ENCODE measurements around the gene TMEM168.
"Not testable (repeated sequence)": the region's sequence is repeated elsewhere in the genome, so short reads cannot be mapped to it uniquely, and the experiment has no call there.

The TMEM168 gene

DNA sequence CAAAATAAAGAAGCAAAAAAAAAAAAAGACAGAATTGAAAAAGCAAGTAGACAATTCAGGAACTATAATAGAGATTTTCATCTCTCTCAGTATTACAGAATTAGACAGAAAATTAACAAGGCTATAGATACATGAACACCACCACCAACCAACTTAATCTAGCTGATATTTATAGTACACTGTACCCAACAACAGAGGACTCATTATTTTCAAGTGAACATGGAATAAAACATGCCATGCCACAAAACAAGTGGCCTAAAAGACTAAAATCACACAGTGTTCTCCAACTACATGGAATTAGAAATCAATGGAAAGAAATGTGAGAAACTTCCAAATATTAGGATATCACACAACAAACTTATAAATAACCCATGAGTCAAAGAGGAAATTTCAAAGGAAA is 9.1 kb downstream of the TMEM168 start:
- DNase-seq (ENCODE audit: low read depth in 2 of 2) = no peak

DNA sequence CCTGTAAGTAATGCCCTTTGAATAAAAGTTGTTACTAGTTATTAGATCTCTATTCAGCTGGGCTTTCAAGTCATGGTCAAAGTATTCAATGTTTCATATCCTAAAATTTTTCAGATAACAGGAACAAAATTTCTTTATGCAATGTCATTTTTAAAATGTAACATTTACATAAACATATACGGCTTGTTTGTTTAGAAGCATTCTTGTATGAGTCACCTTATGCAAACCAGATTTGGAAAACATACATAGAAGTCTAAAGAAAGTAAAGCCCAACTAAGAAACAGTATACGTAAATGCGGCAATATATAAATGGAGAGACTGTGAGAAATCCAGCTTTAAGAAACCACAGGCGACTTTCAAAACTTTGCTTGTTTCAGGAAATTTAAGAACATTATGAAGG is 10.5 kb downstream of the TMEM168 start:
- DNase-seq (ENCODE audit: low read depth in 2 of 2) = no peak

DNA sequence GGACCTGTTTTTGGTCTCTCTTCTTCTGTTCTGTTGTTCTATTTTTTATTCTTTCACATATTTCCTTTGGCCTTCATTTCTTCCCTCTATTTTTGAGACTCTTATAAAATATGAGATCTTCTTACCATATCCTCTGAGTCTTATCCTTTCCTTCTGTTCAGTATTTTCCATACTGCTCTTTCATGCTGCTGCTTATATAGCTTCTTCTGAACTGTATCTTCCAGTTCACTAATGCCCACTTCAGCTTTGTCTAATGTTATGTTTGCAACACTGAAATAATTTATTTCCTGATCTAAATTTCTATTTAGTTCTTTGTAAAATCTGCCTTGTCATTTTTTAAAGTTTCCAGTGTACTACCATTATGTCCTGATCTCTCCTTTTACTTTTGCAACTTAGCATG is 12.8 kb downstream of the TMEM168 start:
- no peak for DNase-seq (ENCODE audit: low read depth in 2 of 2)

DNA sequence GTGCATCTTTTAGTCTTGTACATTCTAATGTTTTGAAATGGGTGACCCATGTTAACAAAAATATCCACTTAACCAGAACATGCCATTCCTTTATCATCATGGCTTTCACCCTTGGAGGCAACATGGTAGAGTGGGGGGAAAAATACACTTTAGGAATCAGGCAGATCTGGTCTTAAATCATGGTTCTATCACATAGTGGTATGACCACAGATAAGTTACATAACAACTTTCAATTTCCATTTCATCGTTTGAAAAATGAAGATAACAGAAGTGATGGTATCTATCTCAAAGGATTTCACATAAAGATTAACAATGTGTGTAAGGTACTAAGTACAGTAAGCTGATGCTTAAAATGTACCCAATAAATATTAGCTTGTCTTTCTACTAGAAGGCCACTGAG is 19.0 kb downstream of the TMEM168 start:
- no peak for DNase-seq (ENCODE audit: low read depth in 2 of 2)

DNA sequence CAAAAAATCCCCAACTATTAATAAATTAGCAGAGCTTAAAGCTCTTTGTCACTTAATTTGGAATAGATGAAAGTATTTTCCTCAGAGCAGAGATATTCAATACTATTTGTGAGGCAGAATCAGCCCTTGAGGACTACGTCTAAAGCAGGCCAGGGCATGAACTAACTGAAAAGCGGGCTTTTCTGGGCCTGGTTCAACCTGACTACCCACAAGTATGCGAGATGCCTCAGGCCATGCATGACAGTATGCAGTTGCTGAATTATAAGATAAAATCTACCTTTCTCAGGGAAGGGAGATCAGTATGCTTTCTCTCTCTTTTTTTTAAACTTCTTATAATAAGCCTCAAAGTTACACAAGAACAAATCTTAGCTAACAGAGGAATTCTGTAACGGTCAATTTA is 20.1 kb downstream of the TMEM168 start:
- no peak for DNase-seq (ENCODE audit: low read depth in 2 of 2)

DNA sequence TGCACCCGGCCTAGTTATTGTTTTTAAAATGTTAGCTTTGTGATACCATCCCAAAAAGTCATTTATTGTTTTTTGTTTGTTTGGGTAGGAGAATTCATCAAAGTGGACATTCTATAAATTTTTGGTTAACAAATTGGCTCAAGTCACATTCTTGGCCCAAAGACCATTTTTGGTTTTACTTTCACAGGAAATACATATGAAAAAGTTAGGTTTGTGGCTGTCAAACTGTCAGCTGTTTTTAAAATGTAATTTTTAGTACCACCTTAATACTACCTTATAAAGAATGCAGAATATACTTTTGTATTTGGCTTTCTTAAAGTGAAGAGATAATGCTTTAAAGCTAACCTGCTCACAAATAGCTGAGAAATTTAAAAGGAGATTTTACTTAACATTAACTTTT is 25.1 kb downstream of the TMEM168 start:
- DNase-seq (ENCODE audit: low read depth in 2 of 2) = no peak

DNA sequence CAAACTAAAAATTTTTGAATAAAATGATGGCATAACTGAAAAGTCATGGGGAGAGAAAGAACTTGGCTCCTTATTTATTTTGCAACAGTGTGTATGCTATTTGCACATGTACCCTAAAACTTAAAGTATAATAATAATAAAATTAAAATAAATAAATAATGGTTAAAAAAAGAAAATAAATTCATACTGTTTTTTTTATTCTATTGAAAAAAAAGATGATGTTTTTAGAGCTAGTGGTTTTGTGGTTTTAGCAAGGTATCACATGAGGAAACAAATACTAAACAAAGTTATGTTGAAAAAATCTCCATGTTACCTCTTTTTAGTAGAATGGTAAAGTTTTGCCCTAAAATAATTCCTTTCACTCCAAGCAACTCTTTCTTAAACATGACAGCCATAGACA is 26.2 kb downstream of the TMEM168 start:
- DNase-seq (ENCODE audit: low read depth in 2 of 2) = no peak

DNA sequence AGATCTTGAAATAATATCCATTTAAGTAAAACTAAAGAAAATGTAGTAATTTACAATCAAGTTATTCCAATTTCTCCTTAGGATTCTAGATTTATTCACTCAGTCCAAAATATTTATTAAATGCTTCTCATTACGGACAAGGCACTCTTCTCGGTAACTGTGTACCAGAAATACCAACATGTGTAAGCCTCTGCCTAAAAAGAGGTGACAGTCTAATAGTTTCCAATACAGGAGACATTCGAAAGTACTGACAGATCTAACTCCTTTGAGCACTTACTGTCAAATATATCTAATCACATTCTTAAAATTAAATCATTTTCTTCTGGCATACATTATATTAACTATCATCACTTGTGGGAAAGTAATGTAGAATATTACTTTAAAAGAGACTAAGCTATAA is 26.9 kb downstream of the TMEM168 start:
- DNase-seq (ENCODE audit: low read depth in 2 of 2) = no peak

DNA sequence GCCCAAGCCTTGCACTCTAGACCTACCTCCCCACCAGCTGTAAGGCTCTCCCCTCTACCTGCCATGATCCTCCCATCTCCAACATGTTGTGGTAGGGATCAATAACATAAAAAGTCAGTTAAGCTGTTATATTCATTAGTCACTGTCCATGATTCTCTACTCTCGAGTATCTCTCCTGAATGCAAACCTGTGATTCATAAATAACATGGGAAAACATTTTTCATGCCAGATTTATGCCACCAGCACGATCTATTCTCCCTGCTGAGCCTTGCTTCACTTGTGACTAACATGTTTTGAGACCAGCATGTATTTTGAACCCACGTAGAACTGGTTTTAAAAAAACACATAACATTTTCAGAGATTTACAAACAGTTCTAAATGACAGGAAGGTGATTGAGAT is 30.3 kb downstream of the TMEM168 start:
- no peak for DNase-seq (ENCODE audit: low read depth in 2 of 2)

DNA sequence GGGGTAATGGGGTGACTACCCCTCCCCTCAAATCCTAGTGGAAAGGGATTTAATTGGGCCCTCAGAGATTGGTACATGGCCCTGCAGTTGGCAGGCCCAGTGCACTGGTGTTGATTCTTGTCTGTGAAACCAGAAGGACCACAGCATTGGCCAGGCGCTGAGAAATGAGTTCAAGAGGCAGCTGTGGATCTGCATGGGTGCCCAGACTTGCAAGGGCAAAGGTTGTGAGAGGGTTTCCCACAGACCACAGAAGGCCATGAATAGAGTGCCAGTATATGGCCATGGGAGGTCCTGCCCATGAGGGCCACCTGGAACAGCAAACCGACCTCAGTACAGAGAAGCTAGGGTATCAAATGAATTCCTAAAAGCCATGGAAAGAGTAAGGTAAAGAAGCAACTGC is 32.9 kb downstream of the TMEM168 start:
- DNase-seq (ENCODE audit: low read depth in 2 of 2) = no peak

DNA sequence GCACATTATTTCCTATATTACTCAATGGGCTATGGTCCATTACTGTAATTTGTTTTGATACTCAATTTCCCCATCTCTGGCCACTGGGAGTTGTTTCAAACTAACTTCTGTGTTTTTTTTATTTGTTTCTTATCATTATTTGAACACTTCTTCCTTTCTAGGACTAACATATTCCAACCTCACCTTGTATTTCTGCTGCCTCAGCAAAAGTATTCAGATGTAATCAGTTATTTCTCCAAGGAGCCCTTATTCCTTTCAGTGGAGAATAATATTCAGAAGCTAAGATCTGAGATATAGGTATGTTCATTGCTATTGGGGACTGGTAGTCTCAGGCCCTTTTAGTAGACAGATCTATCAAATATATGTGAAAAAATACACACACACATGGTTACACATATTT is 36.9 kb downstream of the TMEM168 start:
- no peak for DNase-seq (ENCODE audit: low read depth in 2 of 2)

DNA sequence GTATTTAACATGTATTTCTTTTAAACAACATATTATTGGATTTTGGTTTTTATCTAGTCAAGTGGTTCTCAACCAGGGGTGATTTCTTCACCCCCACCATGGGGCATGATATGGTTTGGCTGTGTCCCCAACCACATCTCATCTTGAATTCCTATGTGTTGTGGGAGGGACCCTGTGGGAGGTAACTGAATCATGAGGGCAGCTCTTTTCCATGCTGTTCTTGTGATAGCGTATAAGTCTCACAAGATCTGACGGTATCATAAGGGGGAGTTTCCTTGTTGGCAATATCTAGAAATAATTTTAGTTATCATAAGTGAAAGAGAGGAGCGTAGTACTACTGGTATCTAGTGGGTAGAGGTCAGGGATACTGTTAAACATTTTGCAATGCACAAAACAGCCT is 37.6 kb downstream of the TMEM168 start:
- DNase-seq (ENCODE audit: low read depth in 2 of 2) = no peak

DNA sequence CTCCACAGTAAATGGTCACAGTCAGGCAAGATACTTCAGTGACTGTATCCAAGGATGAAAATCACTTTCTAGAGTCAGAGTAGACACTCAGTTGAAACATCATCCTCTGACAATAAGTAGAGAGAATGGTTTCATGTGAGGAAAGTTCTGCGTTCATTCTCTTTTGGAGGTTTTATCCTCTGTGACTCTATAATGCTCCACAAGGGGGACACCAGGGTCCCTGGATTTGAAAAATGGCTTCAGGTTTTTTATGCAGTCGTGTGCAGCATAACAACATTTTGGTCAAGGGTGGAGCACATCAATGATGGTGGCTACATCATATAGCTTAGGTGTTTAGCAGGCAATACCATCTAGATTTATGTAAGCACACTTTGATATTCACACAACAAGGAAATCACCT is 40.4 kb downstream of the TMEM168 start:
- DNase-seq (ENCODE audit: low read depth in 2 of 2) = no peak

DNA sequence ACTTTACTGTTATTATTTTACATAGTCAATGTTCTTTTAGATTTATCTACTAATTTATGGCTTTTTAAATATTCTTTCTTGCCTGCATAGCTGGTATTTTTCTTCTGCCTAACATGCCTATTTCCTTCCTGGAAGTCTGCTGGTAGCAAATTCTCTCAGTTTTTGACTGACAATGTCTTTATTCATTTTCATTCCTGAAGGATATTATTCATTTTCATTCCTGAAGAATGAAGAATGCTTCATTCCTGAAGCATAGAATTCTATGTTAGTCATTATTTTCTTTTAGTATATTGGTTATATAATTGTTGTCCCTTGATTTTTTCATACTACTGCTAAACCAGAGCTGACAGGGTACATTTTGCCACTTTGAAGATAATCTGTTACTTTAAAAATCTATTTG is 41.8 kb downstream of the TMEM168 start:
- DNase-seq (ENCODE audit: low read depth in 2 of 2) = no peak

DNA sequence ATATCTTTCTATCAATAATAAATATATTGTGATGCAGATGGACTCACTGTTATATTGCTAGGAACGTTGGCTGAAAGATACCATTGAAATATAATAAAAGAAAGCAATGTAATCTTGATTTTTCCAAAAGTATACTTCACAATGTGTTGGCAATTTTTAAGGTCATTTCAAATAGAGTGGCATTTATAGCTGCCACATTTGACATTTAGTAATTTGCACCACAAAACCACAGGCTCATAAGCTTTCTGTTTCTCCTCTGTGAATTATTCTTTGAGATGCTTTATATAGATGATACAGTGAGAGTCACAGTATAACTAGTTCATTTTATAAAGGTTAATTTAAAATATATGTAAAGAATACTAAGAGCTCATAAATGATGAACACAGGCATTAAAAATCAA is 44.6 kb downstream of the TMEM168 start:
- DNase-seq (ENCODE audit: low read depth in 2 of 2) = no peak

DNA sequence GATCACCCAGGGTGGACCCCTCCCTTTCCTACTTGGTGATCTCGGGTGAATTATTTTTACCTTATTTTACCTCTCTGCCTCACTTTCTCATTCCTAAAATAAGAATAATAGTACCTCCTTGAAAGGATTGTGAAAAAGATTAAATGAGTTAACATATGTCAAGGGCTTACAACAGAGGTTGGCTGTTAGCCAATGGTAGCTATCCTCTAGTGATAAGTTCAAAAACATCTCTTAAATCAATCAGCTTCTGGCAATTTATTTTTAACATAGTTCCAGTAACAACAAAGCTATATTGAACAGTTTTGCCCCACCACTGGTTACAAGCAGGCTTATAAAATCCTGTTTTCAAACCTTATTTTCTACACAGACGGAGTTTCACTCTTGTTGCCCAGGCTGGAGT is 45.4 kb downstream of the TMEM168 start:
- no peak for DNase-seq (ENCODE audit: low read depth in 2 of 2)

DNA sequence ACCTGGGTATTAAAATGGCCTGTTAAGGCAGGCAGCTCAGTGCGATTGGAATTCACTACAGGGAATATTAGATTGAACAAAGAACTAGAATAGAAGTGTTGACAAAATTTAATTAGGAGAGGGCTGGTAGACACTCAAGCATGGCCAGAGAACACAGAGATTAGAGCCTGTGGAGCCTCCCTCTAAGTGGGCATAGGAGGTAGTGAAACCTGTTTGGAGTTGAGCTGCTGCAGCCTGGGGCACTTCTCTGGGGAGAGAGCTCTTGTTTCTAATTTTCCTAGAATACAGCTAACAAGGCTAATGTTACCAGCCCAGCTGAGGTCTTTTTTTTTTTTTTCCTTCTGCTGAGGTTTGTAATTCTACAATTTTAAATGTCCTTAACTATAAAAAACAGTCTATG is 46.4 kb downstream of the TMEM168 start:
- DNase-seq (ENCODE audit: low read depth in 2 of 2) = no peak

DNA sequence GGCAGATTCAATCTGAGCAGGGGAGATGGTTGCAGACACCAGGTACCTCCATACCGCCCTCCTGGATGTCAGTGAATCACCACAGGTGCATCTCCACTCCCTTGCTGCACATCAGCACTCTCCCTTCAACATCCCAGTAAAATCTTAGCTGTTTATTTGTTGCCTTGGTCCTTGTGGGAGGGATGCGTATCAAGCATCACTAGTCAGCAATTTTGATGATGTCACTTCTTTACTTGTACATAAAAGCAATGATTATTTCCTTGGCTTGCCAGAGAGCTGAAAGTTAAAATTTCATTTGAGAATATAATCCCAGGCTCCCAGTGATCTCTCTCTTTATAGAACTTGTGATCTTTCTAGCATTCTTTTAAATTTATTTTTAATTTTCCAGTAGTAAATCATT is 49.5 kb downstream of the TMEM168 start:
- DNase-seq (ENCODE audit: low read depth in 2 of 2) = no peak

DNA sequence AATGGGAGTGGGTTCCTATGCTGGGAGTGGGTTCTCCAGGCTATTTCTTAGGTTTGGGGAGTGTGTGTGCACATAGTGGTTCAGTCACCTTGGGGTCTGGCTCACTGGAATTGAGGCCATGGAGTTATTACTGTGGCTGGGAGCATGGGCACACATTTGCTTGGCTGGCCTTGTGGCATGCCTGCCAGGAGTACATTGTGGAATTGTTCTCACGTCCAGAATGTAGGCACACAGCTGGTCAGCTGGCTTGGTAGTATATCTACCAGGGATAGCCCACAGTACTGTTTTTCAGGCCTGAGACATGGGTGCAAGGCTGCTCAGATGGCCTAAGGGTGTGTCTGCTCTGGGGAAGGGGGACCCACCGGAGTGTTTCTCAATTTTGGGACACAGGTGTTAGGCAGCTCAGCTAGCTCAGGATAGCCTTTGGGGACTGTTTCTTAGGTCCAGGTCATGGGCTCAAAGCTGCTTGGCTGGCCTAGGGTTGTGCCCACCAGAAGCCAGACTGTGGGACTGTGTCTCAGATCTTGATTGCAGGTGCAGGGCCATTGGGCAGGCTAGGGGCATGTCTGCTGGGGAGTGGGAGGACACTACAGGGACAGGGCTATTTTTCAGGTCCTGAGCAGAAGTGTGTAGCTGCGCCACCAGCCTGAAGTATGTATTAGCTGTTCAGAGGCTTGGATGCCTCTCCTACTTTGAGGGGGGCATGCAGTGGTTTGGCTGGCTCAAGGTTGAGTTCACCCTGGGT is 50.6 kb downstream of the TMEM168 start:
- no peak for DNase-seq (ENCODE audit: low read depth in 2 of 2)

DNA sequence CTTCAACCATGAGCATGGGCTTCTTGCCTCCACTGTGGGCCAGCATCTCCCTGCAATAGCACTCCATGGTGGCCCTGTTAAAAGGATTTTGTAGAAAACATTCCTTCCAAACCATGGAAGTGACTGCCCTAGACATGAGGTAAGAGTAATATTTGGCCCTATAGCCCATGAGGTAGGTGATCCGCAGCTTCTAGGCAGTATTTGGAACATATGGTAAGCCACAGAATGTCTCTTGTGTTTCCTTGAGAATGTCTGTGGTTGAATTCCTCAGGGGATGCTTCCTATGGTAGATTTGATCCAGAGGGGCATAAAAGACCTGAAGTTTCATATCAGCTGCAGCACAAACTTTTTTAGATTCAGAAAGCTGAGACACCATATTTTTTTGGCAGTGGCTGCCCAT is 54.9 kb downstream of the TMEM168 start:
- DNase-seq (ENCODE audit: low read depth in 2 of 2) = no peak

DNA sequence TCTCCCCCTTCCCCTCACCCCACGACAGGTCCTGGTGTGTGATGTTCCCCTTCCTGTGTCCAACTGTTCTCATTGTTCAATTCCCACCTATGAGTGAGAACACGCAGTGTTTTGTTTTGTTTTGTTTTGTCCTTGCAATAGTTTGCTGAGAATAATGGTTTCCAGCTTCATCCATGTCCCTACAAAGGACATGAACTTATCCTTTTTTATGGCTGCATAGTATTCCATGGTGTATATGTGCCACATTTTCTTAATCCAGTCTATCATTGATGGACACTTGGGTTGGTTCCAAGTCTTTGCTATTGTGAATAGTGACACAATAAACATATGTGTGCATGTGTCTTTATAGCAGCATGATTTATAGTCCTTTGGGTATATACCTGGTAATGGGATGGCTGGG is 58.9 kb downstream of the TMEM168 start:
- not testable (repeated sequence) for DNase-seq (ENCODE audit: low read depth in 2 of 2)

DNA sequence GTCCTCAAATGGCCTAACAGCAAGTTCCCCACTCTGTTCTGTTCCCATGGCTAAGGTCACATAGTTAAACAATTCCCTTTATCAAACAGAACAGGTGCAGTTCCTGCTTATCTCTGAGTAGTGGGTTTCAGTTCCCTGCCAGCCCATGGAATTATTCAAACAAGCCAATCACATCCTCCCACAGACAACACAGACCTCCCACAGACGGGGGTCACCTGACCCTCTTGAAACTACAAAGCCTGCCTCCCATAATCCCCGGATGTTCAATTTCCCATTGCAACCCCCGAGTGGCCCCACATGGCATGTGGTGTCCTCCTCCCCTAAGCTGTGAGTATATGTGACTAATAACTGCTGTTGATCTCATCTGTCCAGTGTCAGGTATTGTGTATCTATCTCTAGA is 64.1 kb downstream of the TMEM168 start:
- no peak for DNase-seq (ENCODE audit: low read depth in 2 of 2)

DNA sequence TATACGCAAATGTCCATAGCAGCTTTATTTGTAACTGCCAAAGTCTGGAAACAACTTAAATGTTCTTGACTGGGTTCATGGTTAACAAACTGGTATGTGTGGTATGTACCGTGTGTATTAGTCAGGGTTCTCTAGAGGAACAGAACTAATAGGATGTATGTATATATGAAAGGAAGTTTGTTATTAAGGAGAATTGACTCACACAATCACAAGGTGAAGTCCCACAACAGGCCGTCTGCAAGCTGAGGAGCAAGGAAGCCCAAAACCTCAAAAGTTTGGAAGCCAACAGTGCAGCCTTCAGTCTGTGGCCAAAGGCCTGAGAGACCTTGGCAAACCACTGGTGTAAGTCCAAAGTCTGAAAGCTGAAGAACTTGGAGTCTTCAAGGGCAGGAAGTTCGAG is 66.8 kb downstream of the TMEM168 start:
- no peak for DNase-seq (ENCODE audit: low read depth in 2 of 2)

DNA sequence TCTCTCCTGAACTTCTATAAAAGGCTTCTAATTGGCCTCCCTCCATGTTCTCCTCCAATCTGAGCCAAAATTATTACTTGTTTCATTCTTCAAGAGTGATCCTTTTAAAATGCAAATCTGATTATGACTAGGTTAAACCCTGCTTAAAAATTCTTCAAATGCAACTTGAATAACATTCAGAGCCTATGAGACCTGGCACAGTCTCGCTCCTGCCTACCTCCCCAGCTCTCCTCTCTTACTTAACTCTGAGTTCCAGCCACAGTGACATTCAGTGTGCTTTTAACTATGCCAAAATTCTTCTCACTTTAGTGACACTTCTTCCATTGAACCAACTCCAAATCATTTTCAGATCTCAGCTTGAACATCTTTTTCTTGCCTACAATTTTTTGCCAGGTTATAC is 68.8 kb downstream of the TMEM168 start:
- no peak for DNase-seq (ENCODE audit: low read depth in 2 of 2)

All from activated CD4-positive, alpha-beta T cell treated with anti-CD3 and anti-CD28 coated beads for 24 hours (primary cell).